Caki2 (cell line): Measurements from ENCODE around the gene OR4D10. TPM values are rescaled to one million over a fixed set of nuclear protein-coding genes. Genes with fewer than 3 reads are reported as not detected.
"Not testable (repeated sequence)": the region's sequence is repeated elsewhere in the genome, so short reads cannot be mapped to it uniquely, and the experiment has no call there.

ENCODE experiments used
- DNase-seq: peaks from one replicate; pipeline ENCODE4 v3.0.0-alpha.2; 2015; ENCODE audit warnings: low read depth
- in situ Hi-C: cut with HindIII; loops from 2 replicates; pipeline ENCODE4 v1.10.0; 2016; ENCODE audit warnings: low sequenced_read_pairs, low pct_unique_long_range_greater_than_20kb, mixed read lengths
- total RNA-seq: library from RNA; depleted of rRNA; stranded (reverse); fragments of >200 nt; shearing (Covaris generic); gene quantifications from 2 replicates; pipeline ENCODE4 v1.2.3, GENCODE V29; 2014; ENCODE audit warnings: low replicate concordance; rRNA removed

OR4D10 gene
- total RNA-seq, 1 experiment from 2014 or later: not detected

- in situ Hi-C loops: no loop called here
- DNase-seq: no peak
Measured at GRCh38 chr11:59511675-59512074, 38.6 kb downstream of the OR4D10 start.

GRCh38 chr11:59520139-59520538, 47.0 kb downstream of the OR4D10 start:
- in situ Hi-C loops, DNase-seq: not testable (repeated sequence)

- no peak for DNase-seq
- in situ Hi-C loops: no loop called here
Measured at GRCh38 chr11:59520741-59521140, 47.6 kb downstream of the OR4D10 start.

- no peak for DNase-seq
- in situ Hi-C loops: no loop called here
Measured at GRCh38 chr11:59523541-59523940, 50.4 kb downstream of the OR4D10 start.

GRCh38 chr11:59528711-59529110, 55.6 kb downstream of the OR4D10 start:
- in situ Hi-C loops: no loop called here

More at GRCh38 chr11:59528711-59529110, 55.6 kb downstream of the OR4D10 start:
- DNase-seq: no peak

Other genes with a start within 250 kb of the OR4D10 start
- not detected in 2 replicates for gene OR5AN1, start 114.4 kb upstream of the OR4D10 start, total RNA-seq
- gene OR5A2, start 46.9 kb upstream of the OR4D10 start, total RNA-seq: not detected in 2 replicates
- gene OR5A1, start 36.8 kb upstream of the OR4D10 start, total RNA-seq: not detected in 2 replicates
- gene OR4D6, start 16.4 kb upstream of the OR4D10 start, total RNA-seq: not detected in 2 replicates
- gene OR4D11, start 30.3 kb downstream of the OR4D10 start, total RNA-seq: not detected in 2 replicates
- not detected in 2 replicates for gene OR4D9, start 38.2 kb downstream of the OR4D10 start, total RNA-seq
- gene OSBP, start 142.5 kb downstream of the OR4D10 start, total RNA-seq: 15.4 and 24.5 TPM in 2 replicates
- gene PATL1, start 195.7 kb downstream of the OR4D10 start, total RNA-seq: 6.5 and 7.4 TPM in 2 replicates
- not detected in 2 replicates for gene OR10V1, start 240.5 kb downstream of the OR4D10 start, total RNA-seq